Left ventricle myocardium inferior (tissue), 1 donor: Measurements from ENCODE around the gene TAOK1. TPM values are rescaled to one million over a fixed set of nuclear protein-coding genes. Genes with fewer than 3 reads are reported as not detected.

ENCODE experiments used
- DNase-seq: peaks from one replicate; pipeline ENCODE4 v3.0.0-alpha.2; 2020
- H3K27ac ChIP-seq: fragments of 200-600 bp; replicated peaks from 2 replicates; pipeline ENCODE4 v1.8.0; 2021
- H3K27me3 ChIP-seq: fragments of 200-600 bp; 2 replicates; pipeline ENCODE4 v1.8.0; 2021; ENCODE audit warnings: low read depth
- H3K36me3 ChIP-seq: fragments of 200-600 bp; 2 replicates; pipeline ENCODE4 v1.8.0; 2021
- H3K4me1 ChIP-seq: fragments of 200-600 bp; 2 replicates; pipeline ENCODE4 v1.8.0; 2021
- H3K4me3 ChIP-seq: fragments of 200-600 bp; 2 replicates; pipeline ENCODE4 v1.8.0; 2021; ENCODE audit warnings: mild to moderate bottlenecking, moderate library complexity
- H3K9me3 ChIP-seq: fragments of 200-600 bp; replicated peaks from 2 replicates; pipeline ENCODE4 v1.8.0; 2021
- intact Hi-C: fragments of 100-400 bp; cut with micrococcal nuclease; formaldehyde crosslinking; loops from one replicate; pipeline ENCODE4 v1.11.0; 2022
- total RNA-seq: library from RNA; stranded (reverse); fragmentation: NEBNext Ultra II Directional; extraction: Animal tissue kit (Norgen Biotek cat#: 25700); gene quantifications from one replicate; pipeline ENCODE4 v1.2.1, GENCODE V29; 2021
- TF ChIP-seq, protein P1 (sequence below): fragments of 200-600 bp; IDR thresholded peaks from 2 replicates; pipeline ENCODE4 v1.8.0; 2021; ENCODE audit warnings: antibody characterized with exemption, mild to moderate bottlenecking, borderline replicate concordance
- donor health status: DM: no; HTN: yes; CAD: no; lungs with severe emphysema.

TAOK1 gene
- total RNA-seq, 1 donor from 2014 or later: 50.7 TPM

DNA sequence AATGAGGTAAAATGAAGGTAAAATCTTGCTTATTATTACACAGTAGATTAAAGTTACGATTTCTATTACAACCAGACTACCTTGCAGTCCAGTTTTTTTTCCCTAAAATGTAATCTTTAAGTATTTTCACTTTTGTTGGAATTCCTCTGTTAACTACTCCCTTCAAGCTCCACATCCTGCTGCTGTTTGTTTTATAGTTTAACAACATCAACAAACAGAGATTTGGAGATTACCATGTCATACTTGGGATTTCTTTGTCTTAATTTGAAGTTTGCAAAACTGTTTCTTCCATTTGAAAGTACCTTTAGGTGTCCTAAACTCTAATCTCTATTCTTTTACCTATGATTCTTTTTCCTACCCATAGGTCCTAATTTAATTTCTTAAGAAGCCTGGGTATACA, 93.3 kb downstream of the TAOK1 start:
- H3K4me1 ChIP-seq: peaks cover 13% of the 10 kb centered on the region
- peak overlapping the region; percentile 34 for H3K27ac ChIP-seq
- no peak overlapping the region for H3K4me3 ChIP-seq
- no peak for DNase-seq
- no peaks in the 10 kb centered on the region for H3K9me3 ChIP-seq
- TF ChIP-seq, protein P1, sequence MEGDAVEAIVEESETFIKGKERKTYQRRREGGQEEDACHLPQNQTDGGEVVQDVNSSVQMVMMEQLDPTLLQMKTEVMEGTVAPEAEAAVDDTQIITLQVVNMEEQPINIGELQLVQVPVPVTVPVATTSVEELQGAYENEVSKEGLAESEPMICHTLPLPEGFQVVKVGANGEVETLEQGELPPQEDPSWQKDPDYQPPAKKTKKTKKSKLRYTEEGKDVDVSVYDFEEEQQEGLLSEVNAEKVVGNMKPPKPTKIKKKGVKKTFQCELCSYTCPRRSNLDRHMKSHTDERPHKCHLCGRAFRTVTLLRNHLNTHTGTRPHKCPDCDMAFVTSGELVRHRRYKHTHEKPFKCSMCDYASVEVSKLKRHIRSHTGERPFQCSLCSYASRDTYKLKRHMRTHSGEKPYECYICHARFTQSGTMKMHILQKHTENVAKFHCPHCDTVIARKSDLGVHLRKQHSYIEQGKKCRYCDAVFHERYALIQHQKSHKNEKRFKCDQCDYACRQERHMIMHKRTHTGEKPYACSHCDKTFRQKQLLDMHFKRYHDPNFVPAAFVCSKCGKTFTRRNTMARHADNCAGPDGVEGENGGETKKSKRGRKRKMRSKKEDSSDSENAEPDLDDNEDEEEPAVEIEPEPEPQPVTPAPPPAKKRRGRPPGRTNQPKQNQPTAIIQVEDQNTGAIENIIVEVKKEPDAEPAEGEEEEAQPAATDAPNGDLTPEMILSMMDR: no peak
- intact Hi-C loops: no loop called here
- H3K27me3 ChIP-seq: no peaks in the 10 kb centered on the region
- peaks cover 45% of the 10 kb centered on the region for H3K36me3 ChIP-seq

DNA sequence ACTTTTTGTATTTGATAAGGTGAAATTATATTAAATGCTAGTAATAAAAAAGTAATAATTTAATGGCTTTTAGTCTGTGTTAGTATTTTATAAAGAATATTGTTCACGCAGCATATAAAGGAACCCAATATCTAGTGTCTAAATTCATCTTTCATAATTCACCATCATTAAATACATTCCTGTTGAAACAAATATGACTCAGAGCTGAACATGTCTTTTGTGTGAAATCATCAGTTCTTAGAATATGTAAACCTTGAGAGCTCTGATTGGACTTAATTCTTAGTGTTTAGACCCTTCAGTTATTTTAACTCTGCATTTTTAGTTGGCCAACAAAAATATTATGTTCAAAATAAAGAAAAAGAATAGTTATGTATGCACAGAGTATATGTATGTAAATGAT, 104.8 kb downstream of the TAOK1 start:
- Histone ChIP-seq H3K36me3 (peaks cover 87% of the 10 kb centered on the region), H3K4me1 (no peaks in the 10 kb centered on the region), H3K4me3 (no peak overlapping the region), H3K27me3 (no peaks in the 10 kb centered on the region), H3K9me3 (no peaks in the 10 kb centered on the region), H3K27ac (no peak overlapping the region)
- TF ChIP-seq, protein P1: no peak
- intact Hi-C loops: no loop called here
- no peak for DNase-seq

DNA sequence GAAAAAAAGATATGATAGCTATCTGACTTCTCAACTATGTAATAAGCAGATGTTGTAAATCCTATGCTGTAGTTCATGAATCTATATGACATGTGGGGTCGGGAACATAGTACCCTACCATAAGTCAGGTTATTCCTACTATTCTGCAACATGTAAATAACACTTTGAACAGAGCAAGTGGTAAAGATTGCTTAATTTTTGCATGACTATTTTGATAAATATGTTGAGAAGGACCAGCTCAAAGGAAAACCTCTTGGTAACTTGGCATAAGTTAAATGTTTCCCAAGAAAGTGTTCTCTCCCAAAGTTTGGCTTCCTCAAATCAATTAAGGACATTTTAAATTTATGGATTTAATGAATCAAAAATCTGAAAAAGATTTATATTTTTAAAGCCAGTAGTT, 114.5 kb downstream of the TAOK1 start:
- intact Hi-C loops: no loop called here
- TF ChIP-seq, protein P1: no peak
- H3K36me3 ChIP-seq: peaks cover 87% of the 10 kb centered on the region
- no peaks in the 10 kb centered on the region for H3K9me3 ChIP-seq
- no peaks in the 10 kb centered on the region for H3K4me1 ChIP-seq
- no peak overlapping the region for H3K27ac ChIP-seq
- DNase-seq: no peak
- no peaks in the 10 kb centered on the region for H3K27me3 ChIP-seq
- H3K4me3 ChIP-seq: no peak overlapping the region

DNA sequence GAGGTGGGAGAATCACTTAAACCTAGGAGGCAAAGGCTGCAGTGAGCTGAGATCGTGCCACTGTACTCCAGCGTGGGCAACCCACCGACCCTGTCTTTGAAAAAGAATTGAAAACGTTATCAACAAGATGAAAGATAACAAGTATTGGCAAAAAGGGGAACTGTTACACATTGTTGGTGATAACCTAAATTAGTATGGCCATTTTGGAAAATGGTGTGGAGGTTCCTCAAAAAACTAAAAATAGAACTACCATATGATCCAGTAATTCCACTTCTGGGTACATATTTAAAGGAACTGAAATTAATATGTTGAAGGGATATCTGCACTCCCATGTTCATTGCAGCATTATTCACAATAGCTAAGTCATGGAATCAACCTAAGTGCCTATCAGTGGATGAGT, 115.7 kb downstream of the TAOK1 start:
- no peaks in the 10 kb centered on the region for H3K4me1 ChIP-seq
- TF ChIP-seq, protein P1: no peak
- H3K4me3 ChIP-seq: no peak overlapping the region
- intact Hi-C loops: no loop called here
- DNase-seq: no peak
- no peak overlapping the region for H3K27ac ChIP-seq
- H3K36me3 ChIP-seq: peaks cover 87% of the 10 kb centered on the region
- no peaks in the 10 kb centered on the region for H3K27me3 ChIP-seq
- no peaks in the 10 kb centered on the region for H3K9me3 ChIP-seq

DNA sequence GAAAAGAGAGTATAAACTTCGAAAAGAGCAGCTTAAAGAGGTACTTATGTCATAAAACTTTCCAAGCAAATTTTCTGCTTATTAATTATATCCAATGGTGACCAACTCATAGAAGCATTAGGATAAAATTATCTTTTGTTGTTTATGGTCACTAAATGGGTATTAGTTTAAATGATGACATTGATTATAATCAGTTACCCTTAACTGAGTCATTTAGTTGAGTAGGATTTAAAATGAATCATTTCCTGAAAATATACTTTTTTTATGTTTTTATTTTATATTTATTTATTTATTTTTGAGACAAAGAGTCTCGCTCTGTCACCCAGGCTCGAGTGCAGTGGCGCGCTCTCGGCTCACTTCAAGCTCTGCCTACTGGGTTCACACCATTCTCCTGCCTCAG, 120.8 kb downstream of the TAOK1 start:
- no peak for DNase-seq
- H3K27ac ChIP-seq: no peak overlapping the region
- intact Hi-C loops: no loop called here
- H3K4me1 ChIP-seq: no peaks in the 10 kb centered on the region
- no peaks in the 10 kb centered on the region for H3K9me3 ChIP-seq
- H3K4me3 ChIP-seq: no peak overlapping the region
- H3K36me3 ChIP-seq: peaks cover 87% of the 10 kb centered on the region
- H3K27me3 ChIP-seq: no peaks in the 10 kb centered on the region
- TF ChIP-seq, protein P1: no peak

DNA sequence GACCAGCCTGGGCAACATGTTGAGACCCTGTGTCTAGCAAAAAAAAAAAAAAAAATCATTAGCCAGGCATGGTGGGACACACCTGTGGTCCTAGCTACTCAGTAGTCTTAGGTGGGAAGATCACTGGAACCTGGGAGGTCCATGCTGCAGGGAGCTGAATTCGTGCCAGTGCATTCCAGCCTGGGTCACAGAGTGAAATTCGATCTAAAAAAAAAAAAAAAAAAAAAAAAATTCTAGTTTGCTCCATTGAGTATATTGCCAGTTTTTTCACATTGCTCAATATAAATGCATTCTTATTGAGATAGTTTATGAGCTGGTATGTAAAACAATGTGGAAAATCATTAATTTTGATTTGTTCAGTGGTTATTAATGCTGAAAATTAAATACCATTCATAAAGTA, 124.6 kb downstream of the TAOK1 start:
- TF ChIP-seq, protein P1: no peak
- no peak overlapping the region for H3K27ac ChIP-seq
- no peak overlapping the region for H3K4me3 ChIP-seq
- intact Hi-C loops: no loop called here
- no peak for DNase-seq
- H3K9me3 ChIP-seq: no peaks in the 10 kb centered on the region
- H3K27me3 ChIP-seq: no peaks in the 10 kb centered on the region
- peaks cover 97% of the 10 kb centered on the region for H3K36me3 ChIP-seq
- no peaks in the 10 kb centered on the region for H3K4me1 ChIP-seq
